Measurements from ENCODE around the gene ZDHHC24. TPM values are rescaled to one million over a fixed set of nuclear protein-coding genes. Genes with fewer than 3 reads are reported as not detected.
"Not testable (repeated sequence)": the region's sequence is repeated elsewhere in the genome, so short reads cannot be mapped to it uniquely, and the experiment has no call there.

Gene ZDHHC24
- total and polyA plus RNA-seq, 7 experiments from 2014 or later, result 7.8 to 24.5 (median 17.9) TPM

DNA sequence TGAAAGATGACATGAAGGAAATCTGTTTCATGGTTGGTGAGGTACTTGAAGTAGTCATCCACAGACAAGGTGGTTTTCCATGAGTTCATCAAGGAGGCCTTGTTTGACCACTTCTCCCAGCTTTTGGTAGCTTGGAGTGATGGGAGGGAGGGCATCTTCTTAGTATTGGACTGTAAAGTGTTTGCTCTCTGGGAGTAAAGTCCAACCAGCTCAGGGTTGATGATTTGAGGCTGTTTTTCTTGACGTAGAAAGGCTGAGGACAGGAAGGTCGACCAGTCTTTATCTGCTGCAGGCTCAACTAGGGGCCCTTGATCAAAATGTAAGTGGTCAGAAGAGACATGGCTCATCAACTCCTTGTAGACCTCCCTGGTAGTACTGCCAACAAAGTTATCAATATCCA lies 45.3 kb upstream of the ZDHHC24 start:
- no peaks in the 10 kb centered on the region for H3K27me3 Mint-ChIP-seq
- POLR2A ChIA-PET, result interaction anchor here (0.6 to 6.7 kb wide), 6 partner anchors 25 to 377 kb away, joined by 3 to 90 read pairs (median 3); partner anchors contain the start of genes RBM14 and RBM4
- CTCF ChIA-PET, result interaction anchor here (0.6 to 2.5 kb wide), 5 partner anchors 10 to 89 kb away, joined by 3 to 11 read pairs (median 4); no protein-coding TSS in a partner anchor
- Histone ChIP-seq H3K4me1 (ENCODE audit: control insufficient read depth in 2 of 2, insufficient read depth in 2 of 2, low read length in 2 of 2) (peaks cover 9 to 30% of the 10 kb centered on the region in 2 donors), H3K36me3 (ENCODE audit: control insufficient read depth in 2 of 3, insufficient read depth in 3 of 3, low read length in 3 of 3) (no peaks in the 10 kb centered on the region), H3K4me3 (ENCODE audit: low read length) (no peak overlapping the region), H3K27ac (ENCODE audit: low read depth, low read length) (no peak overlapping the region), H3K9me3 (ENCODE audit: control insufficient read depth in 2 of 3, low read length in 3 of 3) (no peaks in the 10 kb centered on the region), H3K27me3 (ENCODE audit: control insufficient read depth in 2 of 2, insufficient read depth in 2 of 2, low read length in 2 of 2) (no peaks in the 10 kb centered on the region)
- peaks cover 13 to 40% (median 27%) of the 10 kb centered on the region in 7 donors for H3K4me1 Mint-ChIP-seq
- intact Hi-C loops (cut with micrococcal nuclease), result no loop called here
- no peak for ATAC-seq
- no peak overlapping the region for H3K27ac Mint-ChIP-seq
- peaks cover 0 to 2% (median 0%) of the 10 kb centered on the region in 5 donors for H3K36me3 Mint-ChIP-seq
- no peaks in the 10 kb centered on the region for H3K9me3 Mint-ChIP-seq
- H3K4me3 Mint-ChIP-seq, result peak overlapping the region in 3 of 10 donors; percentile 14 to 45 (median 39)
- no peak for DNase-seq

DNA sequence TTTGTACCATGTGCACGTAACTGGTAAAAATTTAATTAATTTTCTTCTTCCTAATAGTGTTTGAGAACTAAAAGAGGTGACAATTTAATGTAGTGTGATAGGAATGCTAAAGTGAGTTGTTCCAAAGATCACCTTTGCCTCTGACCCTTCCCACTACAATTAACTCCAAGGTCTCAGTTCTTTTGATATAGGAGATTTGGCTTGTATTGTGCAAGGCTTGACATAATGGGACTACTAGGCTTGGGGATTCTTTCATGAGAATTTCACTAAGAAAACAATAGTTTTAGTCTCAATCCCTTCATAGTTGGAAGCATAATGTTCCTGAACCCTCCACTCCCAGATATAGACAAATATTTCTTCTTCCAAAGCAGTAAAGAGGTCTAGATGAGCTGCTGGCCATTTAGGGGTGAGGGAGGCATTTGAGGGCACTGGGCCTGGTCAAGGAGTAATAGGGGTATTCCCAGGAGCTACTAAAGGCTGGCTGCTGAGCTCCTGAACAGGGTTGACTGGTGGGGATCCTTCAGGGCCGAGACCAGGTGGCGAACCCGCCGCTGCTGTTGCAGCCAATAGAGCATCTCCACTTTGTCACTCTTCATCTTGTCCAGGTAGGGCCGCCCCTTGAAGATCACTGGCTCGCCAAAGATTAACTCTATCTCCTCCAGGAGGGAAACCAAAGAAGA lies 44.3 kb upstream of the ZDHHC24 start:
- no peaks in the 10 kb centered on the region for H3K9me3 Mint-ChIP-seq
- CTCF ChIA-PET, result interaction anchor here (1.0 kb wide), 1 partner anchor 90 kb away, joined by 3 read pairs; no protein-coding TSS in a partner anchor
- H3K27ac Mint-ChIP-seq, result peak overlapping the region in 1 of 9 donors; percentile 25
- peaks cover 0 to 2% (median 0%) of the 10 kb centered on the region in 5 donors for H3K36me3 Mint-ChIP-seq
- intact Hi-C loops (cut with micrococcal nuclease), result no loop called here
- Histone ChIP-seq H3K4me1 (ENCODE audit: control insufficient read depth in 2 of 2, insufficient read depth in 2 of 2, low read length in 2 of 2) (peaks cover 9 to 25% of the 10 kb centered on the region in 2 donors), H3K36me3 (ENCODE audit: control insufficient read depth in 2 of 3, insufficient read depth in 3 of 3, low read length in 3 of 3) (no peaks in the 10 kb centered on the region), H3K27ac (ENCODE audit: low read depth, low read length) (no peak overlapping the region), H3K4me3 (ENCODE audit: low read length) (no peak overlapping the region), H3K9me3 (ENCODE audit: control insufficient read depth in 2 of 3, low read length in 3 of 3) (no peaks in the 10 kb centered on the region), H3K27me3 (ENCODE audit: control insufficient read depth in 2 of 2, insufficient read depth in 2 of 2, low read length in 2 of 2) (no peaks in the 10 kb centered on the region)
- H3K4me1 Mint-ChIP-seq, result peaks cover 13 to 29% (median 17%) of the 10 kb centered on the region in 7 donors
- H3K4me3 Mint-ChIP-seq, result peak overlapping the region in 2 of 10 donors; percentile 17 to 22
- no peak for ATAC-seq
- H3K27me3 Mint-ChIP-seq, result no peaks in the 10 kb centered on the region
- POLR2A ChIA-PET, result interaction anchor here (0.9 to 1.5 kb wide), 4 partner anchors 26 to 89 kb away, joined by 3 to 5 read pairs (median 3); partner anchors contain the start of gene RBM4
- DNase-seq, result no peak

DNA sequence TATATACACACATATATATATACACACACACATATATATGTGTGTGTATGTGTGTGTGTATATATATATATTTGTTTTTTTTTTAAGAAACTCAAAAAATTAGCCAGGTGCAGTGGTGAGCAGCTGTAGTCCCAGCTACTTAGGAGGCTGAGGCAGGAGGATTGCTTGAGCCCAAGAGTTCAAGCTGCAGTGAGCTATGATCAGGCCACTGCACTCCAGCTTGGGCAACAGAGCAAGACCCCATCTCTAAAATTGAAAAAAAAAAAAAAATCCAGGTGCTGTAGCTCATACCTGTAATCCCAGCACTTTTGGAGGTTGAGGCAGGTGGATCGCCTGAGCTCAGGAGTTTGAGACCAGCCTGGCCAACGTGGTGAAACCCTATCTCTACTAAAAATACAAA lies 43.5 kb upstream of the ZDHHC24 start:
- H3K9me3 Mint-ChIP-seq, POLR2A ChIA-PET, H3K27me3 Mint-ChIP-seq: not testable (repeated sequence)

DNA sequence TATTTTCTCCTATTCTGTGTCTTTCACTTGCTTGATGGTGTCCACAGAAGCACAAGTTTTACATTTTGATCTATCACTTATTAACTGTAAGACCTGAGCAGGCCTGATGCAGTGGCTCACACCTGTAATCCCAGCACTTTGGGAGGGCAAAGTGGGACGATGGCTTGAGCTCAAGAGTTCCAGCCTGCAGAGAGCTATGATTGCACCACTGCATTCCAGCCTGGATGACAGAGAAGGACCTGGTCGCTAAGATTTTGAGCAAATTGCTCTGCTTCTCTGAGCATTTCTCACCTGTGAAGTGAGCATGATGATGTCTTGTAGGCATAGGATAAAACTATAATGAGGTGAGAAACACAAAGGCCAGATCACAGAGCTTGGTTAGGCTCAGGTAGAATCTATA lies 40.3 kb upstream of the ZDHHC24 start:
- intact Hi-C loops (cut with micrococcal nuclease), result no loop called here
- no peak overlapping the region for H3K27ac ChIP-seq (ENCODE audit: low read depth, low read length)
- ATAC-seq, result no peak
- H3K27me3 ChIP-seq (ENCODE audit: control insufficient read depth in 2 of 2, insufficient read depth in 2 of 2, low read length in 2 of 2), result no peaks in the 10 kb centered on the region
- POLR2A ChIA-PET, result interaction anchor here (0.8 kb wide), 2 partner anchors 31 to 91 kb away, joined by 3 read pairs; partner anchors contain the start of genes RBM14 and RBM4B
- H3K36me3 ChIP-seq (ENCODE audit: control insufficient read depth in 2 of 3, insufficient read depth in 3 of 3, low read length in 3 of 3), result no peaks in the 10 kb centered on the region
- CTCF ChIA-PET, result no interaction called here
- Mint-ChIP-seq H3K4me3 (no peak overlapping the region), H3K27me3 (no peaks in the 10 kb centered on the region), H3K9me3 (peaks cover 0 to 13% (median 4%) of the 10 kb centered on the region in 11 donors), H3K4me1 (no peaks in the 10 kb centered on the region), H3K36me3 (peaks cover 0 to 5% (median 0%) of the 10 kb centered on the region in 5 donors), H3K27ac (no peak overlapping the region)
- no peaks in the 10 kb centered on the region for H3K4me1 ChIP-seq (ENCODE audit: control insufficient read depth in 2 of 2, insufficient read depth in 2 of 2, low read length in 2 of 2)
- DNase-seq, result no peak
- no peaks in the 10 kb centered on the region for H3K9me3 ChIP-seq (ENCODE audit: control insufficient read depth in 2 of 3, low read length in 3 of 3)
- H3K4me3 ChIP-seq (ENCODE audit: low read length), result no peak overlapping the region

More for the DNA sequence above, 43.5 kb upstream of the ZDHHC24 start:
- CTCF ChIA-PET; H3K4me3 Mint-ChIP-seq; H3K36me3 ChIP-seq (ENCODE audit: control insufficient read depth in 2 of 3, insufficient read depth in 3 of 3, low read length in 3 of 3); H3K27ac Mint-ChIP-seq; H3K36me3 Mint-ChIP-seq; ATAC-seq; DNase-seq; intact Hi-C loops (cut with micrococcal nuclease); H3K9me3 ChIP-seq (ENCODE audit: control insufficient read depth in 2 of 3, low read length in 3 of 3); H3K4me3 ChIP-seq (ENCODE audit: low read length); H3K27me3 ChIP-seq (ENCODE audit: control insufficient read depth in 2 of 2, insufficient read depth in 2 of 2, low read length in 2 of 2); H3K27ac ChIP-seq (ENCODE audit: low read depth, low read length): not testable (repeated sequence)
- H3K4me1 Mint-ChIP-seq, result peaks cover 6 to 21% (median 13%) of the 10 kb centered on the region in 7 donors
- H3K4me1 ChIP-seq (ENCODE audit: control insufficient read depth in 2 of 2, insufficient read depth in 2 of 2, low read length in 2 of 2), result peaks cover 9 to 16% of the 10 kb centered on the region in 2 donors

DNA sequence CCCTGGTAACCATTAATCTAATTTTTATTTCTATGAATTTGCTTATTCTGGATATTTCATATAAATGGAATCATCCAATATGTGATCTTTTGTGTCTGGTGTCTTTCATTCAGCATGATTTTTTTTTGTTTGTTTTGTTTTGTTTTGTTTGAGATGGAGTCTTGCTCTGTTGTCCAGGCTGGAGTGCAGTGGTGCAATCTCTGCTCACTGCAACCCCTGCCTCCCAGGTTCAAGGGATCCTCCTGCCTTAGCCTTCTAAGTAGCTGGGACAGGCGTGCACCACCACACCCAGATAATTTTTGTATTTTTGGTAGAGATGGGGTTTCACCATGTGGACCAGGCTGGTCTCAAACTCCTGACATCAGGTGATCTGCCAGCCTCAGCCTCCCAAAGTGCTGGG lies 39.6 kb upstream of the ZDHHC24 start:
- not testable (repeated sequence) for H3K9me3 ChIP-seq (ENCODE audit: control insufficient read depth in 2 of 3, low read length in 3 of 3)

DNA sequence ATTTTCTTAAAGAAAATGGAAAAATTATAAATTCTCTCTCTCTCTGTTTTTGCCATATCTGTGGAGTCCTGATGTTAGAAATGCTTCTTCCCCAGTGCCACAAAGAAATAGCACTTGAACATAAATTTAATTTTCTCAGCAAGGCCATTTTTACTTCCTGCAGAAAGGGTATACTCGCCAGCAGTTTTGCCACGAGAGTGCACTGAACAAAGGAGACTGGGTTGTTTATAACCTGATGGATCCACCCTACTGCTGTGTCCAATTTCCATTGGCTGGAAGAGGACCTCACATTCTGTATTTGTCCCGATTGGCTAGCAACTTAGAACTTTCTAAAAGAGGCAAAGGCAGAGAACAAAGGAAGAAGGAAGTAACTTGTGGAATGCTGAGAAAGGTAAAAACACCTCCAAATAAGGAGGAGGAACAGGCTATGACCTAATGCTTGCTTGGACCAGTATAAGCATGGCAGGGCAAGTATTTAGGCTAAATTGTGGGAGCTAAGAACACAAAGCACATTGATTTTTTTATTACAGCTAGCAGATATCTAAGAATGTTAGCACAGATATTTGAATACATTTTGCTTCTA lies 36.8 kb upstream of the ZDHHC24 start:
- H3K27ac ChIP-seq (ENCODE audit: low read depth, low read length); DNase-seq; H3K36me3 ChIP-seq (ENCODE audit: control insufficient read depth in 2 of 3, insufficient read depth in 3 of 3, low read length in 3 of 3); H3K9me3 ChIP-seq (ENCODE audit: control insufficient read depth in 2 of 3, low read length in 3 of 3); H3K27me3 ChIP-seq (ENCODE audit: control insufficient read depth in 2 of 2, insufficient read depth in 2 of 2, low read length in 2 of 2); H3K4me3 Mint-ChIP-seq; H3K4me3 ChIP-seq (ENCODE audit: low read length); intact Hi-C loops (cut with micrococcal nuclease); H3K27ac Mint-ChIP-seq; H3K27me3 Mint-ChIP-seq; ATAC-seq; H3K4me1 ChIP-seq (ENCODE audit: control insufficient read depth in 2 of 2, insufficient read depth in 2 of 2, low read length in 2 of 2); POLR2A ChIA-PET; H3K36me3 Mint-ChIP-seq: not testable (repeated sequence)
- CTCF ChIA-PET, result interaction anchor here (7.9 kb wide), 1 partner anchor 96 kb away, joined by 137 read pairs; the partner anchor contains the start of gene RBM4B
- Mint-ChIP-seq H3K9me3 (peaks cover 0 to 13% (median 4%) of the 10 kb centered on the region in 11 donors), H3K4me1 (peaks cover 0 to 11% (median 8%) of the 10 kb centered on the region in 7 donors)

More for the DNA sequence above, 39.6 kb upstream of the ZDHHC24 start:
- H3K27ac Mint-ChIP-seq; H3K36me3 Mint-ChIP-seq; ATAC-seq; H3K36me3 ChIP-seq (ENCODE audit: control insufficient read depth in 2 of 3, insufficient read depth in 3 of 3, low read length in 3 of 3); H3K27me3 ChIP-seq (ENCODE audit: control insufficient read depth in 2 of 2, insufficient read depth in 2 of 2, low read length in 2 of 2); CTCF ChIA-PET; intact Hi-C loops (cut with micrococcal nuclease); DNase-seq; H3K4me3 Mint-ChIP-seq; H3K4me3 ChIP-seq (ENCODE audit: low read length); H3K4me1 ChIP-seq (ENCODE audit: control insufficient read depth in 2 of 2, insufficient read depth in 2 of 2, low read length in 2 of 2); H3K4me1 Mint-ChIP-seq; H3K27me3 Mint-ChIP-seq; H3K27ac ChIP-seq (ENCODE audit: low read depth, low read length): not testable (repeated sequence)
- POLR2A ChIA-PET, result interaction anchor here (0.8 kb wide), 1 partner anchor 31 kb away, joined by 3 read pairs; the partner anchor contains the start of gene RBM14
- H3K9me3 Mint-ChIP-seq, result peaks cover 0 to 13% (median 4%) of the 10 kb centered on the region in 11 donors
